GM12875 (cell line): ENCODE results near the gene ARL6IP4.
"Not testable (repeated sequence)": the region's sequence is repeated elsewhere in the genome, so short reads cannot be mapped to it uniquely, and the experiment has no call there.

Experiments
- H3K4me3 ChIP-seq: one replicate; pipeline ENCODE4 v1.5.1; 2011; ENCODE audit warnings: low read depth, low read length, control low read depth
- CTCF ChIP-seq: IDR thresholded peaks from 2 replicates; pipeline ENCODE4 v1.5.1; 2011; ENCODE audit warnings: low read depth, mild to moderate bottlenecking, control low read depth, inconsistent platforms, low read length, moderate library complexity, borderline replicate concordance; ENCODE audit not compliant: insufficient read depth

ARL6IP4 gene

GRCh38 chr12:123005081-123005626 lies 24.7 kb downstream of the ARL6IP4 start:
- no peak overlapping the region for H3K4me3 ChIP-seq
- no peak for TF ChIP-seq CTCF

- no peak for TF ChIP-seq CTCF
- H3K4me3 ChIP-seq, result no peak overlapping the region
Observed at GRCh38 chr12:123006977-123007376, 26.5 kb downstream of the ARL6IP4 start.

- no peak for TF ChIP-seq CTCF
- no peak overlapping the region for H3K4me3 ChIP-seq
Observed at GRCh38 chr12:123010110-123010509, 29.6 kb downstream of the ARL6IP4 start.

GRCh38 chr12:123010681-123011080 lies 30.2 kb downstream of the ARL6IP4 start:
- TF ChIP-seq CTCF, result no peak
- H3K4me3 ChIP-seq, result no peak overlapping the region

GRCh38 chr12:123011701-123012100 lies 31.2 kb downstream of the ARL6IP4 start:
- no peak overlapping the region for H3K4me3 ChIP-seq
- TF ChIP-seq CTCF, result no peak

- no peak overlapping the region for H3K4me3 ChIP-seq
- no peak for TF ChIP-seq CTCF
Observed at GRCh38 chr12:123013185-123014095, 33.0 kb downstream of the ARL6IP4 start.

- not testable (repeated sequence) for H3K4me3 ChIP-seq
Observed at GRCh38 chr12:123014473-123014872, 34.0 kb downstream of the ARL6IP4 start.
